Activated CD4-positive, alpha-beta T cell treated with anti-CD3 and anti-CD28 coated beads, Interleukin-2, amount 50 U/mL, for 1 hour (primary cell): ENCODE data around the gene B3GALT4.

Source experiments
- DNase-seq: peaks from one replicate; pipeline ENCODE4 v3.0.0-alpha.2; 2020

Gene B3GALT4

GRCh38 chr6:33292996-33293682 lies 16.2 kb downstream of the B3GALT4 start:
- DNase-seq = no peak

- DNase-seq = no peak
Observed at GRCh38 chr6:33294086-33294823, 17.3 kb downstream of the B3GALT4 start.

GRCh38 chr6:33295621-33296369 lies 18.9 kb downstream of the B3GALT4 start:
- no peak for DNase-seq

- no peak for DNase-seq
Observed at GRCh38 chr6:33296797-33297405, 20.0 kb downstream of the B3GALT4 start.

- no peak for DNase-seq
Observed at GRCh38 chr6:33297406-33297955, 20.6 kb downstream of the B3GALT4 start.

GRCh38 chr6:33297956-33298772 lies 21.2 kb downstream of the B3GALT4 start:
- peak; percentile 66 for DNase-seq

- DNase-seq = peak; percentile 60
Observed at GRCh38 chr6:33298773-33299236, 21.9 kb downstream of the B3GALT4 start, which contains the start of gene RGL2. Gene RGL2 (minus strand): TSS chr6:33298942. CDS start chr6:33298610, 332 bp downstream.

- peak; percentile 94 for DNase-seq
Observed at GRCh38 chr6:33299237-33299944, 22.5 kb downstream of the B3GALT4 start.

GRCh38 chr6:33301877-33302276 lies 25.0 kb downstream of the B3GALT4 start:
- no peak for DNase-seq

GRCh38 chr6:33304216-33304615 lies 27.3 kb downstream of the B3GALT4 start:
- DNase-seq = no peak

- no peak for DNase-seq
Observed at GRCh38 chr6:33305052-33305451, 28.1 kb downstream of the B3GALT4 start.

- no peak for DNase-seq
Observed at GRCh38 chr6:33306356-33306755, 29.4 kb downstream of the B3GALT4 start.

- peak; percentile 85 for DNase-seq
Observed at GRCh38 chr6:33312361-33313104, 35.6 kb downstream of the B3GALT4 start.

GRCh38 chr6:33313105-33313708 lies 36.3 kb downstream of the B3GALT4 start:
- peak; percentile 33 for DNase-seq

- peak; percentile 83 for DNase-seq
Observed at GRCh38 chr6:33313709-33314514, 37.0 kb downstream of the B3GALT4 start, which contains the start of gene TAPBP. Gene TAPBP (minus strand): TSS chr6:33314078. CDS start chr6:33314041, 37 bp downstream.

- DNase-seq = peak; percentile 74
Observed at GRCh38 chr6:33314515-33314942, 37.6 kb downstream of the B3GALT4 start.

- DNase-seq = no peak
Observed at GRCh38 chr6:33314943-33315792, 38.2 kb downstream of the B3GALT4 start.
